Left lung (tissue), 10 donors: ENCODE results near the gene PRSS57. TPM values are rescaled to one million over a fixed set of nuclear protein-coding genes. Genes with fewer than 3 reads are reported as not detected.

Source experiments
- ATAC-seq: fragments of 200-7000 bp; cut with Tn5 transposase; one replicate; pipeline ENCODE4 v1.9.1; 2020; ENCODE audit warnings: moderate library complexity
- DNase-seq, 4 donors: peaks; one replicate each; pipeline ENCODE4 v3.0.0-alpha.2; 2013 to 2020
- H3K27ac ChIP-seq, 2 donors: fragments of 200-600 bp; sonication (generic) in 1 of 2; one replicate each; pipeline versions ENCODE4 v1.5.0 to v1.8.0; 2020 to 2021
- H3K27me3 ChIP-seq, 2 donors: fragments of 200-600 bp; sonication (generic) in 1 of 2; one replicate each; pipeline versions ENCODE4 v1.5.0 to v1.8.0; 2020 to 2021
- H3K36me3 ChIP-seq, 2 donors: fragments of 200-600 bp; sonication (generic) in 1 of 2; one replicate each; pipeline versions ENCODE4 v1.5.0 to v1.8.0; 2020 to 2021
- H3K4me1 ChIP-seq, 2 donors: fragments of 200-600 bp; one replicate each; pipeline ENCODE4 v1.8.0; 2021
- H3K4me3 ChIP-seq, 2 donors: fragments of 200-600 bp; sonication (generic) in 1 of 2; one replicate each; pipeline versions ENCODE4 v1.5.0 to v1.8.0; 2020 to 2021; ENCODE audit warnings: mild to moderate bottlenecking in 1 of 2
- H3K9me3 ChIP-seq, 2 donors: fragments of 200-600 bp; sonication (generic) in 1 of 2; one replicate each; pipeline versions ENCODE4 v1.5.0 to v1.8.0; 2020 to 2021
- CTCF ChIP-seq, 2 donors: fragments of 200-600 bp; sonication (generic) in 1 of 2; IDR thresholded peaks; one replicate each; pipeline versions ENCODE4 v1.5.0 to v1.8.0; 2021; ENCODE audit warnings: antibody characterized with exemption in 2 of 2
- intact Hi-C, 2 donors: fragments of 100-400 bp; cut with DNase I; formaldehyde crosslinking; loops; one replicate each; pipeline versions ENCODE4 v1.11.2 to v1.14.2; 2022
- polyA plus RNA-seq, 6 donors: library from polyadenylated mRNA; unstranded; fragments of 120-200 nt; gene quantifications; one replicate each; pipeline ENCODE4 v1.2.1, GENCODE V29; 2013; ENCODE audit not compliant: insufficient read length in 6 of 6
- total RNA-seq, 2 donors: library from RNA; stranded (reverse); fragmentation: NEBNext Ultra II Directional; extraction: Animal tissue kit (Norgen Biotek cat#: 25700); gene quantifications; one replicate each; pipeline ENCODE4 v1.2.1, GENCODE V29; 2021
- donor health status: DM: no; HTN: yes; CAD: no.
- donor health status: DM: no; HTN: no; CAD: no.

PRSS57 gene
- total and polyA plus RNA-seq, 8 donors, result 0.15 to 0.50 (median 0.29) TPM; not detected in 2

DNA sequence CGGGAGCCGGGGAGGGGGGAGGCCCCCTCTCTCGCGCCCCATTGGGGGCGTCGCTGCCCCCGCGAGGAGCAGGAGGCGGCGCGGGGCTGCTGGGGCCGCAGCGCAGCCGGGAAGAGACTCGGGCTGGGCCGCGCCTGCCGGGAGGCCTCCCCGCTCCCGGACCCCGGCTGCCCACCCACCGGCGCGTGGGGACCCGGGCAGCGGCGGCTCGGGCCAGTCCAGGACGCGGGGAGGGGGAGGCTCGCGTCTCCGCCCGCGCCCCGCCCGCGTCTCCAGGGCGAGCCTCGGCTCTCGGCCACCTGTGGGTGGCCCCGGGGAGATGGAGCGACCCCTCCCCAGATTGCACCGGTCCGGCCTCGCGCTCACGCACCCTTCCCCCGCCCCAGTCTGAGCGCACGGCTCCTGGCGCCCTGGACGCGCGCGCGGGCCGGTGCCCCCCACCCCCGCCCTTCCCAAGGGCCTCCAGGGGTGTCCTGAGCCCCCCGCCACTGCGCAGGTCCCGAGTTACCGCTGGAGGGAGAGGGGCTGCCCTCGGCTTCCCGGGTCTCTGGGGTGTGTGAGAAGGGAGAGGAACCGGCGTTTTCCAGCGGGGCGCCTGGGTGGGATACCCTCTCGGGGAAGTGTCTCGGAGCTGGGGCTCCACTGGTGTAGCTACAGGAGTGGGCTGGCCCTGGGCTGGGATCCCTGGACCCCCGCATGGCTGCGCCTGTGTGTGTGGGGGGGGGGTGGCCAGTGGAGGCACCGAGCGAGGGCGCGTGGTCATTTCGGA lies 14.1 kb upstream of the PRSS57 start:
- no peak for DNase-seq
- H3K36me3 ChIP-seq, result no peaks in the 10 kb centered on the region
- H3K27ac ChIP-seq, result peak overlapping the region; percentile 63 to 67
- peaks cover 7 to 29% of the 10 kb centered on the region in 2 donors for H3K27me3 ChIP-seq
- peak; percentile 4 for ATAC-seq
- TF ChIP-seq CTCF (IDR thresholded peaks at IDR 0.05), result no peak
- peaks cover 3 to 18% of the 10 kb centered on the region in 2 donors for H3K4me1 ChIP-seq
- peak overlapping the region; percentile 40 to 47 for H3K4me3 ChIP-seq
- intact Hi-C loops, result no loop called here
- no peaks in the 10 kb centered on the region for H3K9me3 ChIP-seq

- H3K9me3 ChIP-seq, result no peaks in the 10 kb centered on the region
- no peaks in the 10 kb centered on the region for H3K36me3 ChIP-seq
- DNase-seq (no peak), ATAC-seq (no peak)
- peaks cover 3 to 23% of the 10 kb centered on the region in 2 donors for H3K4me1 ChIP-seq
- intact Hi-C loops, result no loop called here
- peak within 1 kb of the TSS; percentile 63 to 67 for H3K27ac ChIP-seq
- peaks cover 7 to 29% of the 10 kb centered on the region in 2 donors for H3K27me3 ChIP-seq
- H3K4me3 ChIP-seq, result peak within 1 kb of the TSS; percentile 40 to 47
- TF ChIP-seq CTCF (IDR thresholded peaks at IDR 0.05), result no peak
Observed at GRCh38 chr19:708154-709143, 13.2 kb upstream of the PRSS57 start, which contains the start of gene PALM. TSS of gene PALM (plus strand) at chr19:708935. CDS start at chr19:709147, 212 bp downstream.

GRCh38 chr19:704447-704741 lies 9.1 kb upstream of the PRSS57 start:
- Histone ChIP-seq H3K4me3 (peak overlapping the region in 1 of 2 donors; percentile 14), H3K9me3 (no peaks in the 10 kb centered on the region), H3K36me3 (no peaks in the 10 kb centered on the region), H3K4me1 (peaks cover 3 to 26% of the 10 kb centered on the region in 2 donors), H3K27ac (no peak overlapping the region), H3K27me3 (peaks cover under 1 to 14% of the 10 kb centered on the region in 2 donors)
- ATAC-seq, result peak; percentile 4
- no peak for DNase-seq
- no peak for TF ChIP-seq CTCF (IDR thresholded peaks at IDR 0.05)
- intact Hi-C loops, result no loop called here

DNA sequence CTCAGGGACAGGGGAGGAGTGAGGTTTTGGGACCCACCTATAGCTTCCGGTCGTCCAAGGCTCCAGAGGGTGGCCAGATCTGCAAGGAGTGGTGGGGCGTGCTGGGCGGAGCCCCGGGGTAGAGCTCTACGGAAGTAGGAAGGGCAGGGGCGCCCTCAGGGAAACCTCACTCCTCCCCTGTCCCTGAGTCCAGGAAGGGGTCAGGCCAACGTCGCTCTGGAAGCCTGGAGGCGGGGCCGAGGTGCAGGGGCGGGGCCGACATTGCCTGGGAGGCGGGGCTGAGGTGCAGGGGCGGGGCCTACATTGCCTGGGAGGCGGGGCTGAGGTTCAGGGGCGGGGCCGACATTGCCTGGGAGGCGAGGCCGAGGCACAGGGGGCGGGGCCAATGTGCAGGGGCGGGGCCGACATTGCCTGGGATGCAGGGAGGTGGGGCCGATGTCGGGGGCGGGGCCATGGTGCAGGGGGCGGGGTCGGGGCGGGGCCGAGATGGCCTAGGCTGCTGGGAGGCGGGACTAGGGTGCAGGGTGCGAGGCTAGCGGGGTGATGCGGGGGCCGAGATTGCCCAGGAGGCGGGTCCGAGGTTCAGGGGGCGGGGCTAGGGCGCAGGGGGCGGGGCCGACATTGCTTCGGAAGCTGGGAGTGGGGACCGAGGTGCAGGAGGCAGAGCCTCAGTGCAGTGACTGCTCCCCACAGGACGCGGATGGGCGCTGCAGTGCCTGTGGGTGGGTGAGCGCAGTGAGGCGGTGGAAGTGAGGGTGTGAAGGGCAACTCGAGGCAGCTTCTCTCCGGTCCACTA lies 8.6 kb upstream of the PRSS57 start:
- Histone ChIP-seq H3K4me3 (peak overlapping the region in 1 of 2 donors; percentile 38), H3K27me3 (peaks cover 0 to 9% of the 10 kb centered on the region in 2 donors), H3K27ac (peak overlapping the region in 1 of 2 donors; percentile 62), H3K4me1 (peaks cover 3 to 26% of the 10 kb centered on the region in 2 donors), H3K36me3 (no peaks in the 10 kb centered on the region), H3K9me3 (no peaks in the 10 kb centered on the region)
- peak in 2 of 4 donors; percentile 87 to 95 for DNase-seq
- ATAC-seq, result peak; percentile 90
- no peak for TF ChIP-seq CTCF (IDR thresholded peaks at IDR 0.05)
- intact Hi-C loops, result no loop called here
